Measurements from ENCODE around the gene OR4F15.

OR4F15 gene

DNA sequence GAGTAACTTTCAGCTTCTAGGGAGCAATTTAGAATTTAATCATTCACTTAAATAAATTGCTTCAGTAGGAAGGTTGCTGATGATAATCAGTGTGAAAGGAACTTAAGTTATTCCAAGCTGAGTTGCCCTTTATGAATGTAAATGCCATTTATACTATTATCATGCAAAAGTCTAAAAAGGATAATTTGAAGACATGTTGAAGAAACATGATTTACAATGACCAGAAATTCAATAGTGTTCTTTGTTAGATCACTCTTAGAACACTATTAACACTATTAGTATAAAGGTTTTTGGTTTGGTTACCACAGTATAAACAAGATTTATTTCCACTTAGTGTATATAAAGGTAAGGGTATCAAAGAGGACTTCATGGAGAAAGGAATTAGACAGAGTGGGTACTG lies 7.1 kb upstream of the OR4F15 start:
- no peak for DNase-seq

DNA sequence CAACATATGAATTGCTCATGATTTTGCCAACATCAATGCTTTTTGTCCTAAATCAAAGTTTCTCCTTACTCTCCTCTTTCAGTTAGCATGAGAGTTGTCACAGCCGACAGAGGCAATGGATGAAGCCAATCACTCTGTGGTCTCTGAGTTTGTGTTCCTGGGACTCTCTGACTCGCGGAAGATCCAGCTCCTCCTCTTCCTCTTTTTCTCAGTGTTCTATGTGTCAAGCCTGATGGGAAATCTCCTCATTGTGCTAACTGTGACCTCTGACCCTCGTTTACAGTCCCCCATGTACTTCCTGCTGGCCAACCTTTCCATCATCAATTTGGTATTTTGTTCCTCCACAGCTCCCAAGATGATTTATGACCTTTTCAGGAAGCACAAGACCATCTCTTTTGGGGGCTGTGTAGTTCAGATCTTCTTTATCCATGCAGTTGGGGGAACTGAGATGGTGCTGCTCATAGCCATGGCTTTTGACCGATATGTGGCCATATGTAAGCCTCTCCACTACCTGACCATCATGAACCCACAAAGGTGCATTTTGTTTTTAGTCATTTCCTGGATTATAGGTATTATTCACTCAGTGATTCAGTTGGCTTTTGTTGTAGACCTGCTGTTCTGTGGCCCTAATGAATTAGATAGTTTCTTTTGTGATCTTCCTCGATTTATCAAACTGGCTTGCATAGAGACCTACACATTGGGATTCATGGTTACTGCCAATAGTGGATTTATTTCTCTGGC lies 6.2 kb upstream of the OR4F15 start:
- DNase-seq = no peak

DNA sequence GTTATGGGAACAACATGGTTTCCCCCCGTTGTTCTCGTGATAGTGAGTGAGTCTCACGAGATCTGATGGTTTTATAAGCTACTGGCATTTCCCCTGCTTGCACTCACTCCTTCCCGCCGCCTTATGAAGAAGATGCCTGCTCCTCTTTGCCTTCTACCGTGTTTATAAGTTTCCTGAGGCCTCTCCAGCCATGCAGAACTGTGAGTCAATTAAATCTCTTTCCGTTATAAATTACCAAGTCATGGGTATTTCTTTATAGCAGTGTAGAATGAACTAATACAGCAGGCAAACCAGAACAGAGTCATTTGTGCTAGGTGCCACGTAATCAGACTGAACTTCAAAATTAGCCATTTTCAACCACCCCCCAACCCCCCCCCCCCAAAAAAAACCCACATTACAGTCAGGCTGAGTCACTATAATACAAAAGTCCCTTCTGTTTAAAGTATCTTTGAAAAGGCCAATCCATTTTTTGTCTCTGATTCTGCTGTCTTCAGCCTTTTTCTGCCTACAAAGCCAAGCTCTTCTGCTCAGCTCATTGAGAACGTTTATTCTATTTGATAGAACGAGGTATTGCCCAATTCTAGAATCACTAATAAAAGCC lies 4.6 kb upstream of the OR4F15 start:
- no peak for DNase-seq

DNA sequence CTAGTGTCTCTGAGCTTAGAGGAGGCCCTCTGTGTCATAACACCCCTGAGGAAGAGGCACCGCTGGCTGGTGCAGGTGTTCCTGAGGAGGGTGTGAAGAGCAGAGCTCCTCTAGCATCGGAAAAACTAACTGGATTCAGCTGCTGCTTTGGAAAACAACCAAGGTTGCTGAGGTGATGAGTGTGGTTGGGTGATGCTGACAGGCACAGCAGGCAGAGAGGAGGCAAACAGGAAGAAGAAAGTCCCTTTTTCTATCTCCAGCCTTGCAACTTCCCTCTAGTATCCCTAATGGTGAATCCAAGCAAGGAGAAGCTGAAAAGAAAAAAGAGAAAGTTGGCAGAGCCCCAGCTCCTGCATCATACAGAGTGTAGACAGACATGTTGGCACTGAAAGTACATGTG lies 3.8 kb upstream of the OR4F15 start:
- DNase-seq = no peak

DNA sequence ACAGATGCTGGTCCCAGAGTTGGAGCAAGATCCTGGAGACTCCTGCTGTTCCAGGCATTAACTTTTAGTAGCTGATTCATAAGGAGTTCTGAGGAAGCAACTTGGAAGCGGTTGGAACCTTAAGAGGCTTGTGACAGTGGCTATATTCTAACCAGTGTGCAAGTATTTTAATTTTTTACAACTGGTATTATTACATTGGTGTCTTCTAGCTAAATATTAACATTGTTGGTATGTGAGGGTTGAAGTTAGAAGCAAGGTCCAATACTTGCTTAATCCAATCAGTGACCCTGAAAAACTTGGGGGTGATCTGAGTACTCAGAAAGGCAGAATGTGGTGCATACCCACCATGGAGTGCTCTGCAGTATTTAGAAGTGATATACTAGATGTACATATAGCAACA lies 1.5 kb upstream of the OR4F15 start:
- no peak for DNase-seq

DNA sequence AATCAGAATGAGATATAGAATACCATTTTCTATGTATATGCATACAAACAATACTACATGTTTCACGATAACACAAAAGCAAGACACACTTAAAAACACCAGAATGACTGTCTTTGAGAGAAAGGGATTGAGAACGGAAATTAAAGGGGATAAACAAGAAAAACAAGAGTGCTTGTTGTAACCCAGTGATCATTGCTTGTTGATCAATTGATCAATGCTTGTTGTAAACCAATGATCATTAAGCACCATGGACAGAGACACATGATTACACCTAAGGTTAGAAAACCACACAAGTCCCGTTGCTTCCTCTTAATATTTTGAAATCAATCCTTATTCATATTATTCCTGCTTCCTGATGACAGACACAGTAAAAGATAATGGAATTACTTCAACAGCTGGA lies 1.1 kb upstream of the OR4F15 start:
- DNase-seq = no peak

DNA sequence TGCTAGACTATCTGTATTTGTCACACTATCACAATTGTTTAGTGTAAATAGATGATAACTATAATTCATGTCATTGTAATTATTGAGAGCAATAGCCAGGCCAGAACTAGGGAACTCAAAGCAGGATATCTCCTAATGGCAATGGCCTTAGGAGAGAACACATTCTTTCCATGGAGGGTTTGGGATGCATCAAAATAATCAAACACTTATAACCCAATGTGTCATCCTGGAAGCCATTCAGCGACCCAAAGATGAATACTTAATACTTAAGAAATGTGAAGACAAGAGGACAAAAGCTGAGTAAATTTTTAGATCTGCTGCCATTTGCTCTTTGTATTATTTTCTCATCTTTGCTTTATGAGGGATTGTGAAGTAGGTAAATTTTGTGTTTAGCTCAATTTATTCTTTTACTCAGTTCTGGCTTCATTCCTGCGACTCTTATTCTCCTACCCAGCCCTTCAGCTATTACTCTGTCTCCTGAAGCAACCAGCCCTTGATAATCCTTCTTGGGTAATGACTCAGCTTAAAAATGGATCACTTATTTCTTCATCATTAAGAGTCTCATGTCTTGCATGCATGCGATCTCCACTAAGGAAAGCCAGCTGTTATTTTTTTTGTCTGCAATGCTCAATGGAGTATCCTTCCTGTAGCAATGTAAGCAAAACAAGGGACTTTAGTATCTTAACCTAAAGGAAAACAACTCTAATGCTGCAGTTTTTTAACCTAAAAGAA lies 2.0 kb downstream of the OR4F15 start:
- DNase-seq = no peak

DNA sequence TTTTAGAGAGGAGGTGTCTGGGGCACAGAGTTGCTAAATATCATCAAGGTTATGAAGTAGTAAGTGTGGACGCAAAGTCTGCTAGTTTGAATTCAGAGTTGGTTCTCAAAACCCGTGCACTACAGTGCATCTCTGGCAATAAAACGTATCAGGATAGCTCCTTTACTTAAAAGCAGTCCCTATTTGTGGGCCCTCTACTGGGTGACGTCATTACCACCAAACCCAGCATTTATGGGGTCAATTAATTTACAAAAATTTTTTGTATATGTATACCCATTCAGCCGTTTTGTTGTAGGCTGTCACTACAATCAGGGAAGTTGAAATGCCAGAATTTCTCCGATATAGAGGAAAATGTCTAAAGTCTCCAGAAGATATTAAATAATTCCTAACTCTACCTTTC lies 8.8 kb downstream of the OR4F15 start:
- no peak for DNase-seq

DNA sequence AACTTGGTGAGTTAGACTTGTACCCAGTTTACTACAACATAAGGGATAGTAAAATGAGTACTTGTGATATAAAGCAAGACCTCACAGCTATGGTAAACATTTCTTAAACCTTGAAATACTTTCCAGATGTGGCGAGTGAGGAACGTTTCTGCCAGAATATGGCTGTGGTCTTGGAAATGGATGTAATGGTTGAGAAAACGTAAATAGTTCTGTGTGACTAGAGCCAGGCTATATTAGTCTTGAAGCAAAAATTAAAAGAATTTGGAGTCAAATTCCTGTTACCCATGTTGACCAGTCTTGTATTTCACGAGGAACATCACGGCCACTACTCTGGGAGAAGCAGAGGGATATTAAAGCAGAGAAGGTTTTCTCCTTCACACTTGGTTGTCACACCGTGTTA lies 15.3 kb downstream of the OR4F15 start:
- no peak for DNase-seq

DNA sequence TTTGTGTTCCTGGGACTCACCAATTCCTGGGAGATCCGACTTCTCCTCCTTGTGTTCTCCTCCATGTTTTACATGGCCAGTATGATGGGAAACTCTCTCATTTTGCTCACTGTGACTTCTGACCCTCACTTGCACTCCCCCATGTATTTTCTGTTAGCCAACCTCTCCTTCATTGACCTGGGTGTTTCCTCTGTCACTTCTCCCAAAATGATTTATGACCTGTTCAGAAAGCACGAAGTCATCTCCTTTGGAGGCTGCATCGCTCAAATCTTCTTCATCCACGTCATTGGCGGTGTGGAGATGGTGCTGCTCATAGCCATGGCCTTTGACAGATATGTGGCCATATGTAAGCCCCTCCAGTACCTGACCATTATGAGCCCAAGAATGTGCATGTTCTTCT lies 16.8 kb downstream of the OR4F15 start:
- no peak for DNase-seq

DNA sequence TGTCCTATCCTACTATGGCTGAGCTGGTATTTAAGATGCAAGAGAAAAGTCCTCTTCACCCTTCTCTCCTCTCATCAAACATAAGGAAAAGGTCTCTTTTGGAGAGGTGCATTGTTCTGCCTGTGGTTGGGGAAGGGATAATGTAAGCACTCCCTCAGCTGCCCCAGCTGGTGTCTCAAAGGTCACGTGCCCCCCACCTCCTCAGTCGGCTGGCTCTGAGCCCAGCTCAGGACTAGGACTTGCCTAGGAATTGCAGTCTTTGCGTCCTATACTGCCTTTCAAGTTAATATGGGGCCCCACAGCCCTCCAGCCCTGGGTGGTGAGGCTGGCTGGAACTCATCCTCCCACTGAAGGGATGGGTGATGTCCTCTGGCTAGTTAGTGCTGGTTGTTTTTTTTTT lies 29.7 kb downstream of the OR4F15 start:
- no peak for DNase-seq

DNA sequence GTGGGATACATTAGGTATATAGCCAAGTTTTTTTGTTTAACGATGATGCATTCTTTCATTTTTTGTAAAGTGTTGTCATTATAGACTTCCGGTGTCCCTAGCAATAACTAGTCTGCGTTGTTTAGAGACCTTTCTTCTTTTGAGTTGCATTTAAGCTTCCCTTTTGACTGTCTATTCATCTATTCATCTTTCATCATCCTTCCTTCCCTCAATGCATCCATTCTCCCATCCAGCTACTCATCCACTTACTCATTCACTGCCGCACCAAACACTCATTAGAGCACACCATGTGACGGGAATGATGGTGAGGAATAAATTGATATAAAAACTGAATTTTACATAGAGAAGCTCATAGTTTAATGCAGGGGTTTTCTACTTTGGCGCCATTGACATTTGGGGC lies 32.9 kb downstream of the OR4F15 start:
- no peak for DNase-seq

DNA sequence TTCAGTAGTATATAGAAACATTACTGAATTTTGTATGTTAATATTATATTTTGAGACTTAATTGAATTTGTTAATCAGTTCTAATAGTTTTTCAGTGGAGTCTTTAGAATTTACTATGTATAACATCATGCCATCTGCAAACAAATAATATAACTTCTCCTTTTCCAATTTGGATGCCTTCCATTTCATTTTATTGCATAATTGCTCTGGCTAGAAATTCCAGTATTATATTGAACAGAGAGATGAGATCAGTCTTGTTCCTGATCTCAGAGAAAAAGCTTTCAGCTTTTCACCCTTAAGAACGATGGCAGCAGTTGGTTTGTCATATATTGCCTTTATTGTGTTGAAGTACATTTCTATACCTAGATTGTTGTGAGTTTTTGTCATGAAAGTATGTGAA lies 40.4 kb downstream of the OR4F15 start:
- no peak for DNase-seq

Data from stimulated activated CD4-positive, alpha-beta T cell treated with anti-CD3 and anti-CD28 coated beads, Interleukin-4, amount 100 ng/mL, for 4 hours (primary cell).